NCI-H526 (cell line): ENCODE results near the gene MCL1.
A peak's percentile ranks its signal among the peaks of the same experiment; 100 is the strongest.
"Not testable (repeated sequence)": the region's sequence is repeated elsewhere in the genome, so short reads cannot be mapped to it uniquely, and the experiment has no call there.

Experiments used
- DNase-seq, 2 experiments: peaks; one replicate each; lab custom pipeline; 2025; lab: John Stamatoyannopoulos, UW

The MCL1 gene

DNA sequence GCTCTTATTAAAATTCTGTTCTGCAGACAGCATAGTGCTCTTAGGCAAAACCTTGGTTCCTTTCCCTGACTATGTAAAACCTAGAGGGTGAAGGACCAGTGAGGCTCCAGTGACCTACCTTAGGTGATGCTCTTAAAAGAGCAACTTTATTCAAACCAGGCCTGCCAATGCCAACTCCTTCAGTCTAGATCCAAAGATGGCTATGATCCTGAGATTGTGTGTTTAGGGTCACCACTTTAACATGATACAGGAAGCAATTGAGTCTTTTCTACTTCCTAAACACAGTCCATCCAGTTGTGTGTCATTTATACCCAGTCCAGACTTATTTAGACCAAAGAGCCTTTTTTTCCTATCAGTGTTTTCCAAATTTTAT is 10.8 kb downstream of the MCL1 start:
- DNase-seq = peak in 1 of 2 experiments; percentile 81

DNA sequence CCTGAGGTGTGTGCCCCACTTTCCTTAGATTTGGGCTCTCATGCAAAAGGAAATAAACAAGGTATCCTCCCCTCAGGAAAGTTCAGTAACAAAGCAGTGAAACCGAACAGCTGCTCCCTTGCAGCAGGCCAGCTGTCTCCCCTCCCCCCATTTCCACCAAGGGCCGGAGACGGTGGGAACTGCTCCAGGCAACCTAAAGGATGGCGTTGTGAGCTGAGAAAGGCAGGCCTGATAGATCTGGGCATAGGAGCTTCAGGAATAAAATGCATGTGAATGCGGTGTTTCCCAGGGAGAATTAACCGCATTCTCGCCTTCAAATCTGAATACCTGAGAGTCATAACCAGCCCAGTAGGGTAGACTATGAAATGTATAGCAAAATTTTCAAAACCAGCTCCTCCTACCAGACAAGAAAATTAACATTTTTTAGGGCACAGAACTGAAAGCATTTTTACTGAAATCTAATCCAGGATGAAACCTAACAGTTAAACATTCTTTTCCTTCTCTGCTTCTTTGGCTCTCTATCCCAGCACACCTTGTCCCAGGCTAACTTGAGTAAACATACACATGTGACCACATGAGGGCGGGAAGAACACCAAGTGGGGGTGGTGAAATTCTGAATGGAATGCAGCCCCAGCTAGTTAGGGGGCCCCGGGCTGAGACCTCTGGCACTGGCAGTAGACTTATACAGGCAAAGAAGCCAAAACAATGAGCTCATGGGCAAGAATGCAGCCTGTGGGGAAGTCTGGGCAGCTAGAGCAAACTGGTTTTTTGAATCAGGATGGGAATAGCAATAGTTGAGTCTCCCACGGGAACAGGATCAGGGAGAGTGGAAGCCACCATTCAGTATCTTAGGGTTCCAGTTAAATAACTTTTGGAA is 11.5 kb downstream of the MCL1 start:
- peak; percentile 79 to 92 for DNase-seq

DNA sequence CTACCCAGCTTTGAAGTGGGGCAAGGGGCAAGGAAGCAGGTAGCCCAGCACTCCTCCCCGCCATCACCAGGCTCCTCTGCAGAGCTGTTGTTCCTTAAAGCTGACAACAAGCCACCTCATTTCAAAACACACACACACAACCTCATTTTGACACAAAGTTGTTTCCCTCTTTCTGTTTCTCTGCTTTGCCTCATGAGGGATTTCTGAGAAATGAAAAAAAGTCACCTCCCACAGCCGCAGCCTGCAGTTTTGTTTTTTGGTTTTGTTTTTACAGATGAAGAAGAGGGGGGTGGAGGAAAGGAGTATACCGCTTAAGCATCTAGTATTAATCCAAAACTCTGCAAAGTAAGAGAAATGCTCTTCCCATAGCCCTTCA is 12.1 kb downstream of the MCL1 start:
- no peak for DNase-seq

DNA sequence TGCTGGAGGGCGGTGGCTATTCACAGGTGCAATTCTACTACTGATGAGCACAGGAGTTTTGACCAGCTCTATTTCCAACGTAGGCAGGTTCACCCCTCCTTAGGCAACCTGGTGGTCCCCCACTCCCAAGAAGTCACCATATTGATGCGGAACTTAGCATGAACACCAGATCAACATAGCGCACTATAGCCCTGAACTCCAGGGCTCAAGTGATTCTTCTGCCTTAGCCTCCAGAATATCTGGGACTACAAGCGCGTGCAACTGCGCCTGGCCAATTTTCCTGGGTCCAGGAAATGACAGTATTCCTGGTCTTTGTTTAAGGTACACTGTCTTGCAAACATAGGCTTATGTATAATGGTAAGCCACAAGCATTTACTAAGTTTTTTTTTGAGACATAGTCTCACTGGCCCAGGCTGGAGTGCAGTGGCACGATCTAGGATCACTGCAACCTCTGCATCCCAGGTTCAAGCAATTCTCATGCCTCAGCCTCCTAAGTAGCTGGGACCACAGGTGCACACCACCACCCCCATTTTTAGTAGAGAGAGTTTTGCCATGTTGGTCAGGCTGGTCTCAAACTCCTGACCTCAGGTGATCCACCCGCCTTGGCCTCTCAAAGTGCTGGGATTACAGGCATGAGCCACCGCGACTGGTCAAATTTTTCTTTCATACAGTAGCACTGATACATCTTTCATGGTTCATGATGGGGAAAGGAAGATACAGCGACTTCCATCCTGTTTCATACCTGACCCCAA is 12.6 kb downstream of the MCL1 start:
- no peak for DNase-seq

DNA sequence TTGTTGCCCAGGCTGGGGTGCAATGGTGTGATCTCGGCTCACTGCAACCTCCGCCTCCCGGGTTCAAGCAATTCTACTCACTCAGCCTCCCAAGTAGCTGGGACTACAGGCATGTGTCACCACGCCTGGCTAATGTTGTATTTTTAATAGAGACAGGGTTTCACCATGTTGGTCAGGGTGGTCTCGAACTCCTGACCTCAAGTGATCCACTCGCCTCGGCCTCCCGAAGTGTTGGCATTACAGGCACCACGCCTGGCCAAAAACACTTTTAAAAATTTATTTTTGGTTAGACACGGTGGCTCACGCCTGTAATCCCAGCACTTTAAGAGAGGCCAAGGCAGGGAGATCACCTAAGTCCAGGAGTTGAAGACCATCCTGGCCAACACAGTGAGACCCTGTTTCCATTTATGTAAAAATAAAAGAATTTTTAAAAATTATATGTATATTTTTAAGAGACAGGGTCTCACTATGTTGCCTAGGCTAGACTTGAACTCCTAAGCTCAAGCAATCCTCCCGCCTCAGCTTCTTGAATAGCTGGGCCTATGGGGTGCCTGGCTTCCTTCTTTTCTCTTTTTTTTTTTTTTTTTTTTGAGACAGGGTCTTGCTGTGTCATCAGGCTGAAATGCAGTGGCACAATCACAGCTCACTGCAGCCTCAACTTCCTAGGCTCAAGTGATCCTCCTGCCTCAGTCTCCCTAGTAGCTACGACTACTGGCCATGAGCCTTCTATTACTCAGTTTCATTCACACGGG is 14.0 kb downstream of the MCL1 start:
- DNase-seq = not testable (repeated sequence)

DNA sequence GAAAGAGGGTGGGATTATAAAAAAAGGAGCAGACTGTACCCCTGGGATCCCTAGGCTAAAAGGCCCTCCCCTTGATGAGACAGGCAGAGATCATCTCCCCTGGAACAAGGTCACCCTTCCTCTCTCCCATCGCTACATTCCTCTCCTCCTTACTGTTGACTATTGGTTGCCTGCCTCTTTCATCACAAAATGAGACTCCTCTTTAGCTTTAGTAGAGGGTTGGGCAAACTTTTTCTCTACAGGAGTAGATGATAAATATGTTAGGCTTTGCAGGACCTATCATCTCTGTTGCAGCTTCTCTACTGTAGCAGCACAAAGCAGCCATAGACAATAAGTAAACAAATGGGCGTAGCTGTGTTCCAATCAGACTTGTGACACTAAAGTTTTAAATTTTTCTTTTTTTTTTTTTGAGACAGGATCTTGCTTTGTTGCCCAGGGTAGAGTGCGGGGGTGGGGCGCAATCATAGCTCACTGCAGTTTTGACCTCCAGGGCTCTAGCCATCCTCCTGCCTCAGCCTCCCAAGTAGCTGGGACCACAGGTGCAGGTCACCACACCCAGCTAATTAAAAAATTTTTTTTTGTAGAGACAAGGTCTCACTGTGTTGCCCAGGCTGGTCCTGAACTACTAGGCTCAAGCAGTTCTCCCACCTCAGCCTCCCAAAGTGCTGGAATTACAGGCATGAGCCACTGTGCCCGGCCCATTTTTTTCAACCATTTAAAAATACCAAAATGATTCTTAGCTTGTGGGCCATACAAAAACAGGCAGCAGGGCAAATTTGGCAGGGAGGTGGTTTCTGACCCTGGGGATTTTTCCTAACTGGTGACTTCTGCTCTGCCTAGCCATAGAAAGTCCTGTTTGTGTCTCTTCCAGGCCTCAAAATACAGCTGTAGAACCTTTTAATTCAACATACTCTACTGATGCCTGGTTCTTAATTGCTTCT is 15.1 kb downstream of the MCL1 start:
- no peak for DNase-seq

DNA sequence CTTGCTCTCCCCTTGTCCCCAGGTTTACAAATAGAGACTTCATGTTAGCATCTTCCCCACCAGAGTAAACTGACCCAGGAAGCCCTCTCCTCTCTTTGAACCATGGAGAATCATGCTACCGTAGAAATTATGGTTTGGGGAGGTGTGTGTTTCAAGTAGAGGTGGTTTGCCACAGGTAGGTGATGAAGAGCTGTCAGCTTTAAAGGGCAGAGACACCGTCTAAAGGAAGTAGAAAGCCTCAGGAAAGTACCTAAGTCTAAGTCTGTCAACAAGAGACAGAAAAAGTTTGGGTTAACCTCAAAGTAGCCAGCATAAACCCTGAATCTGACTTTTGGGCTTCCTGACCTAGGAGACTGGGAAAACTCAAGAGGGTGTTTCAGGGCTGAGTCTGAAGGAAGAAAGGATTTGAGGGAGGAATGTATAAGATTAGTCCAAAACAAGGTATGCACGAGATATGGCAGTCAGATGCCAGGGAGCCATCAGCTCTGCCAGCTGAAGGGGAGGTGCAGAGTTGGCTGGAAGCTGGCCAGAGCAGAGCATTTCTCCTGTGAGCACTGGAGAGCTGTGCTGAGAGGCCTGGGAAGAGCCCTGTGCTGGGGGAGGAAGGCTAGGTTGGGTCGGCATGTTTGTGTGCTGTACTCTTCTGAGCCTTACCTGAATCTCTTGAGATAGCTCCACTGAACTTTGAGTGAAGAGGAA is 15.9 kb downstream of the MCL1 start:
- no peak for DNase-seq

DNA sequence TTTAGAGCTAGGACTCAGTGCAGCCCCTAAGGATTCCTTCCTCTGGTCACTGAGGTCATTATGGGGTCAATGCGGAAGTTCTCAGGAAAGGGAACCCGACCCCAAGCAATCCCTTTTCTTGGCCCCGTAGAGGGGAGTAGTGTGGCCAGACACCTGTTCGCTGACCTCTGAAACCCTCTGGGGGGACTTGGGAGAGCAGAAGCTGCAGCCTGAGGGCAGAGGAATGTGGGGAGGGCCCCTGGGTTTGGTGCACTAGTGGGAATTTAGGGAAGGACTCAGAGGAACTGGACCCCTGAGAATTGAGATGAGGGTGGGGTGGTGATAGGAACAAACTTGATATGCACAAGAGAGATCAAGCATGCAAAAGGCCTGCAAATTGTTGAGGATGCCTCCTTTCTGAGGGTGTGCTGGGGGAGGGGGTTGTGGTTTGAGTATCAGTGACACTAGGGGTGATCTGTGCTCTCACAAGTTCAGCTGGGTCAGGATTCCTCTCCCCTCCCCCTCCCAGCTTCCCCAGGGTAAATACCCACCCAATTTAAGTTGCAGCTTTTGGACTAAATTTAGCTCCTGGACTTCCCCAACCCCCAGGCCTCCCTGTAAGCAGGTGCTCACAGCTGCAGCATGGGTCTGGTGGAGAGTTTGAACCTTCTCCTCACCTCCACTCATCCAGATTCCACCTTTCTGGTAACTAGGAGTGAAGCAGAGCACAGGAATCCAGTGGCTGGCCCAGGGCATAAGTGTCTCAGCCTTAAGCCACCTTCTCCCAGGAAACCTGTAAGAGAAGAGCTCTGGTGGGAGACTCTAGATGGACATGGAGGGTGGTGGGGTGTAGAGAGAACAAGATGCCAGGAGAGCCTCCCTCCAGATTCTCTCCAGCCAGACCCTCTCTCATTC is 16.7 kb downstream of the MCL1 start:
- peak in 1 of 2 experiments; percentile 77 for DNase-seq

DNA sequence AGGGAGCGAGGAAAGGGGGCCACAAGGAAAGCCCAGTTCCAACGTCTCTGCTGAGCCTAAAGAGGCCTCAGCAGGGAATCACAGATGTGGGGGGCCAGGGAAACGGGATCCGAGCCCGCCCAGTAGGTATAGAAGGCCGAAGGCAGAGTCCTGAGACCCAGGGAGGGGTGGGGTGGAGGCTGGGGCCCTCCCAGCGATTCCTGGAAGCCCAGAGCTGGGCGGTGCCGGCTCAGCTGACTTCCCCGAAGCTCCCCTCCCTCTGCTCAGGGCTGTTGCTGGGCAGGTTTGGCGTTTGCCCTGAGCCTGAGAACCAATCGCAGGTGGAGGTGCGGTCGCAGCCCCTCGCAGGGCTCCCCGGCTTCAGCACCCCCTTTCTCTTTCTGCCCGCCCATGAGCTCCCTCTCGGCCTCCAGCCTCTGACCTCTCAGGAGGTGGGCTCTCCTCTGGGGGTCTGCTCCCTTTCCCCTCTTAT is 17.4 kb downstream of the MCL1 start:
- DNase-seq = peak; percentile 92 to 97

DNA sequence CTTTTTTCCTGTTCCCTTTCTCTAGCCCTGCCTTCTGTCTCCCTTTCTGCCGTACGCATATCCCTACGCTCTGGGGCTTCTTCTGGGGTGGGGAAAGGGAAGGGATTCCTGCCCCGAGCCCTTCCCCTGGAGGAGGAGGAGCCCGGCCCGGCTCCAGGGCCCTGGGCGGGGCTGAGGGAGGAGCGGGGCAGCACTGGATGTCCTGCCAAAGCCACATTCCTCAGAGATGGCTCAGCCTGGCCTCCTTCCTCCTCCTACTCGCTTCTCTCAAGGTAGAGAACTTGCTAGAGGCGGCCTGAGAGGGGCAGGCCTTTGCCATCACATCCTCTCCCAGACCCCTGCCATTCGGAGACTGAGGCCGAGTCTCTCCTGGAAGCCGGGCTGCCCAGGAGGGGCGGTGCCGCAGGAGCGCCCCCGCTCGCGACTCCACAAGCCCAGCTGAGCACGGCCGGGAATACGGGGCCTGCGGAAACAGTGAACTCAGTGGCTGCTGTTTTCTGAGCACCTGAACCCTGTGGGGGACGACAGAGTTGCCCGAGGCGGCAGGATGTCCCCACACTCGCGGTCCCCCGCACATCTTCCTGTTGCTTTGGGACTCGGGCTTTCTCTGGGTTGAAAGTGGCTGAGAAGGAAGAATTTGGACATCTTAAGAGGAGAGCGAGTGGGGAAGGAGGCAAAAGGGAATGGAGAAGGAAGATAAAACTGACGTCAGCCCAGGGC is 18.0 kb downstream of the MCL1 start:
- DNase-seq = peak; percentile 97 to 99

DNA sequence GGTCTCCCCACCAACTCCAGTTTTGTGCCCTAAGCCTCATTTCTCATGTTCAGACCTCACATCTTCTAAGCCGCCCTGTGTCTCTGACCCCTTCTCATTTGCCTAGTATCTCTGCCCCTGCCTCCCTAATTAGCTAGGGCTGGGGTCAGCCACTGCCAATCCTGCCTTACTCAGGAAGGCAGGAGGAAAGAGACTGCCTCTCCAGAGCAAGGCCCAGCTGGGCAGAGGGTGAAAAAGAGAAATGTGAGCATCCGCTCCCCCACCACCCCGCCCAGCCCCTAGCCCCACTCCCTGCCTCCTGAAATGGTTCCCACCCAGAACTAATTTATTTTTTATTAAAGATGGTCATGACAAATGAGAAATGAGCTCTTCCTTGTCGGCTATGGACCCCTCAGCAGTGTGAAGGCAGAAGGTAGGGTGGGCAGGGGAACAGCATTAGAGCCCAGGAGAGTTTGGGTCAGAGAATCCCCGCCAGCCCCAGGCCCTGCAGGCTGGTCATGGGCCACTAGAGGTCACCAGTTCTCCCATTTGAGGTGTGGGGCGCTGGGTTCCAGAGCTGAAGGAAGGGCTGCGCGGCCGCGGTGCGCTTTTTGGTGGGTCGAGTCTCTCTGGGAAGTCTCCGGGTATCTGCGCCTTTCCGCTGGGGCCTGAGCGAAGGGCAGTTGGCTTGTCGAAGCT is 18.7 kb downstream of the MCL1 start:
- peak; percentile 97 to 99 for DNase-seq

DNA sequence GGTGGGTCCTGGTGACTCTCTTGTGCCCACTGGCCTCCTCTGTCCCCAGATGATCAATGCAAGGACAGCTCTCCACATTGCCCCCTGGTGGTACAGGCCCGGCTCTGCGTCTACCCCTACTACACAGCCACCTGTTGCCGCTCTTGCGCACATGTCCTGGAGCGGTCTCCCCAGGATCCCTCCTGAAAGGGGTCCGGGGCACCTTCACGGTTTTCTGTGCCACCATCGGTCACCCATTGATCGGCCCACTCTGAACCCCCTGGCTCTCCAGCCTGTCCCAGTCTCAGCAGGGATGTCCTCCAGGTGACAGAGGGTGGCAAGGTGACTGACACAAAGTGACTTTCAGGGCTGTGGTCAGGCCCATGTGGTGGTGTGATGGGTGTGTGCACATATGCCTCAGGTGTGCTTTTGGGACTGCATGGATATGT is 19.4 kb downstream of the MCL1 start:
- DNase-seq = peak; percentile 78 to 96

DNA sequence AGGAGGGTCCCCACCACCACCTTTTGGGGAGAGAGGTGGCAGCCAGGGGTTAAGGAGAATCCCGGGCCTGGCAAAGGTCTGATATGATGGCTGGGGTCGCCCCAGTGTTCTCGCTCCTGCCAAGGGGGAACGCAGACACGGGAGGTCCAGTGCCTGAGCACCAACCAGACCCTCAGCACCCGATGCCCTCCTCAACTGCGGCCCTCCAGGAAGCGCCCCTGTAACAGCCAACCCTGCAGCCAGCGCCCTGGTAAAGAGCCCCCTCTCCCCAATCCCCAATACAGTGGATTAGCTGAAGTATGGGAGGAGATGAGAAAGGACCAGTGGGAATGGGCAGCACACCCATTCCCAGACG is 19.8 kb downstream of the MCL1 start:
- DNase-seq = no peak

DNA sequence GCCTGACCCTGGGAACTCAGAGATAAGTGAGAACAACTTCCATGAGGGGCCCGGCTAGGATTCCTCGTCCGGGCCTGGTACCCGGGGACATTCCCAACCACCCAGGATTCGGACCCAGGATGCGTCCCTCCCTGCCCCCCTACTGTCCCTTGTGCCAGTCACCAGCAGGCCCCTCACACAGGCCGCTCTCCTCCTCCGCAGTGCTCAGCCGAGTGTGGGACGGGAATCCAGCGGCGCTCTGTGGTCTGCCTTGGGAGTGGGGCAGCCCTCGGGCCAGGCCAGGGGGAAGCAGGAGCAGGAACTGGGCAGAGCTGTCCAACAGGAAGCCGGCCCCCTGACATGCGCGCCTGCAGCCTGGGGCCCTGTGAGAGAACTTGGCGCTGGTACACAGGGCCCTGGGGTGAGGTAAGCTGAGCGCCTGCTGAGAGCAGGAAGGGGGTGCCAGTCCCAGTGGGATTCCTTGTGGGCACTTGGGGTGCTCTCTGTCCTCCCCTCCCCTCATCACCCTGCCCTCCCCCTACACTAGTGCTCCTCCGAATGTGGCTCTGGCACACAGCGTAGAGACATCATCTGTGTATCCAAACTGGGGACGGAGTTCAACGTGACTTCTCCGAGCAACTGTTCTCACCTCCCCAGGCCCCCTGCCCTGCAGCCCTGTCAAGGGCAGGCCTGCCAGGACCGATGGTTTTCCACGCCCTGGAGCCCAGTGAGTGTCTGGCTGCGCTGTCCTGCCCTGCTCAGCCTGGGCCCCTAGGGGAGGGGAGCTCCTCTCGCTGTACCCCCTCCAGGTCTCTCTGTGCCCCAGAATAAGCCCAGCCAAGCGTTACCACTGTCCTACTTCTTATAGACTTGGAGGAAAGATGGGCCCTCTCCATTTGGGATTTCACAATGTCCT is 20.4 kb downstream of the MCL1 start:
- no peak for DNase-seq

DNA sequence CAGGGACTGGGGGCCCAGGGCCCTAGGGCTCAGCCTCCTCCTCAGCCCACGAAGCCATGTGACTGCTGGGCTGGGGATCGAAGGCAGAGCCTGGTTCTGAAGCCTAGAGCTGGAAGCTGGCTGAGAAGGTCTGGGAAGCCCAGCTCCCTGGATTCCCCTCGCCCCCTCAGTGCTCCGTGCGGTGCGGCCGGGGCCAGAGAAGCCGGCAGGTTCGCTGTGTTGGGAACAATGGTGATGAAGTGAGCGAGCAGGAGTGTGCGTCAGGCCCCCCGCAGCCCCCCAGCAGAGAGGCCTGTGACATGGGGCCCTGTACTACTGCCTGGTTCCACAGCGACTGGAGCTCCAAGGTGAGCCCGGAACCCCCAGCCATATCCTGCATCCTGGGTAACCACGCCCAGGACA is 21.1 kb downstream of the MCL1 start:
- no peak for DNase-seq

DNA sequence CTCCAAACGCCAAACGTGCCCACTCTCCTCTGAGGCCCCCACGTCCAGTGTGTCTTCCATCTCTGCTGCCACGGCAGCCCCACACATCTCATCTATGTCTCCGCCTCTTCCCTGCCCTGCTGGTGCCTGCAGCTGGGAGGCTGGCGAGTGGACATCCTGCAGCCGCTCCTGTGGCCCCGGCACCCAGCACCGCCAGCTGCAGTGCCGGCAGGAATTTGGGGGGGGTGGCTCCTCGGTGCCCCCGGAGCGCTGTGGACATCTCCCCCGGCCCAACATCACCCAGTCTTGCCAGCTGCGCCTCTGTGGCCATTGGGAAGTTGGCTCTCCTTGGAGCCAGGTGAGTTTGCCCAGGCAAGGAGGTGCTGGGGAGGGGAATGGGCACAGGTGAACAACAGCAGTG is 21.6 kb downstream of the MCL1 start:
- DNase-seq = no peak

DNA sequence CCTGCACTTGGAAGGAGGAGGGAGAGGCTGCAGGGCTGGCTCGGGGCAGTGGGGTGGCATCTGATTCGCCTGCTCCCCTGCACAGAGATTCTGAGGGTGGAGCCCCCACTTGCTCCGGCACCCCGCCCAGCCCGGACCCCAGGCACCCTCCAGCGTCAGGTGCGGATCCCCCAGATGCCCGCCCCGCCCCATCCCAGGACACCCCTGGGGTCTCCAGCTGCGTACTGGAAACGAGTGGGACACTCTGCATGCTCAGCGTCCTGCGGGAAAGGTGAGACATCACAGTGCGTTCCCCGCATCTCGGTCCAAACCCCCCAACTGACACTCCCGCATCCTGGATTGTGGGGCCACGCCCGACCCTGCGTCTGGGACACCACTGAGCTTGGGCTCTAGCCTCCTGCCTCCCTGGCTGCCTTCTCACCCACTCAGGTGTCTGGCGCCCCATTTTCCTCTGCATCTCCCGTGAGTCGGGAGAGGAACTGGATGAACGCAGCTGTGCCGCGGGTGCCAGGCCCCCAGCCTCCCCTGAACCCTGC is 22.3 kb downstream of the MCL1 start:
- DNase-seq = no peak
